HG03139 (cell line): ENCODE data around the gene ZNF555.
"Not testable (repeated sequence)": the region's sequence is repeated elsewhere in the genome, so short reads cannot be mapped to it uniquely, and the experiment has no call there.

Source experiments
- ATAC-seq: cut with Tn5 transposase; IDR thresholded peaks from one replicate; pipeline ENCODE4 v1.9.1; 2021; ENCODE audit not compliant: unreplicated experiment

Gene ZNF555

GRCh38 chr19:2840794-2841791 lies at the start of gene ZNF555:
TSS of gene ZNF555 (plus strand) at chr19:2841475. CDS start at chr19:2841573, 98 bp downstream.
- ATAC-seq: peak; percentile 91

- no peak for ATAC-seq
Measured at GRCh38 chr19:2791876-2792275, 49.4 kb upstream of the ZNF555 start.

- ATAC-seq: not testable (repeated sequence)
Measured at GRCh38 chr19:2792666-2793065, 48.6 kb upstream of the ZNF555 start.

- no peak for ATAC-seq
Measured at GRCh38 chr19:2793126-2793525, 48.1 kb upstream of the ZNF555 start.

GRCh38 chr19:2793577-2793976 lies 47.7 kb upstream of the ZNF555 start:
- no peak for ATAC-seq

DNA sequence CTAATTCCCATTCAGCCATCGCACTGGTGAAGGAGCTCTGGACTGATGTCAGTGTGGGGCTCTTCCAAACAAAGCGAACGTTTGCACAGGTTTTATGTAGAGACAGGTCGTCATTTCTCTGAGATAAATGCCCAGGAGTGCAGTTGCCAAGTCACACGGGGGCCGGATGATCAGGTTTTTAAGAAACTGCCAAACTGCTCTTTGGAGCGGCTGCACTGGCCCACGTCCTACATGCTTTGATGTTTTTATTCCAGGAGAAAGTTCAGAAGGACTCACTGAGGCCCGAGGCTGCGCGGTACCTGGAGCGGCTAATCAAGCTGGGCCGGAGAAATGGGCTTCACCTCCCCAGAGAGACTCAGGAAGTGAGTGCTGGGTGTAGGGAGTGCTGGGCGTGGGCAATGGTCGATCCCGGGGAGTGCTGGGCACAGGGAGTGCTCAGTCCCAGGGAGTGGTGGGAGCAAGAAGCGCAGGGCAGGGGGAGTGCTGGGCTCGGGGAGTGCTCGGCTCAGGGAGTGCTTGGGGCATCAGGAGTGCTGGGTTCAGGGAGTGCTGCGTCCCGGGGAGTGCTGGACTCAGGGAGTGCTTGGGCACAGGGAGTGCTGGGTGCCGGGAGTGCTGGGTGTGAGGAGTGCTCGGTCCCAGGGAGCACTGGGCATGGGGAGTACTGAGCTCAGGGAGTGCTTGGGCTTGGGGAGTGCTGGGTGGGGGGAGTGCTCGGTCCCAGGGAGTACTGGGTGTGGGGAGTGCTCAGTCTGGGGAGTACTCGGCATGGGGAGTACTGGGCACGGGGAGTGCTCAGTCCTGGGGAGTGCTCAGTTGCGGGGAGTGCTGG lies 45.2 kb upstream of the ZNF555 start:
- no peak for ATAC-seq

DNA sequence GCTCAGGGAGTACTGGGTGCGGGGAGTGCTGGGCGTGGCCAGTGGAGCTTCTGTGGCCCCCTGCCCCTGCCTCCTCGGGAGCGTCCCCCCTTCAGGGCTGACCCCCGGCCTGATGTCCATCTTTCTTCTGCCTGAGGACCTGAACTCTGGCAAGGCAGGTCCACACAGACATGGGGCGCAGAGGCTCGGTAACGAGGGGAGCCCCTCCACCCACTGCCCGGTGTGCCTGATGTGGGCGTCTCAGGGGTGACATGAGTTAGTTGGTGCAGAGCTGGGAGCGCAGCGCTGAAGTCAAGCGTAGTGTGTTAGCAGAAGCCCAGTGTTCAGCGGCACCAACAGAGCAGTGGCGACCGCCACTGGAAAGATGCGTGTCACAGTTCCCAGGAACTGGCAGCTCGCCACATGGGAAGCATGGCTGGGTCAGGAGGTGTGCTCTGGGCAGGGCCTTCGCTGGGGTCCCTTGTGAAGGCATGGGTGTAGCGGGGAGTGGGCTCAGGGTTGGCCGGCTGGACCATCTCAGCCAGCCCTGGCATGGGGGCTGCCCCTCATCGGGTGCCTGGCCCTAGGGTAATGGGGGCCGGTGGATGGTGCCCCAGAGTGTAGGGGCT lies 44.5 kb upstream of the ZNF555 start:
- ATAC-seq: no peak

DNA sequence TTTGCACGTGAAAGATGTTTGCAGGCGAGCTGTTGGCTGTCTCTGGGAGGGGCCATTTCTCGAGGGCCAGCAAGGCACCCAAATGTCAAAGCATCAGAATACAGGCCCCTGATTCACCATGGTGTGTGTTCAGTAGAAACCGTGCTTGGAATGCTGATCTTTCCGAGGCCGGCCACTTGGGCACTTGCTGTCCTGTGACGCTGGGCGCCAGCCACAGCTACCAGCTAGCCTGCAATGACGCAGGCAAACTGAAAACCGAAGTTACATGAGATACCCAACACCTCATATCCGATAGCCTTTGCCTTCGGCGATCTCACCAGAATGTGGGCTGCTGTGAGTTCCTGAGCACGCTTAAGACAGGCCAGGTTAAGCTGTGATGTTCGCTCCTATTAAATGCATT lies 44.0 kb upstream of the ZNF555 start:
- ATAC-seq: no peak

DNA sequence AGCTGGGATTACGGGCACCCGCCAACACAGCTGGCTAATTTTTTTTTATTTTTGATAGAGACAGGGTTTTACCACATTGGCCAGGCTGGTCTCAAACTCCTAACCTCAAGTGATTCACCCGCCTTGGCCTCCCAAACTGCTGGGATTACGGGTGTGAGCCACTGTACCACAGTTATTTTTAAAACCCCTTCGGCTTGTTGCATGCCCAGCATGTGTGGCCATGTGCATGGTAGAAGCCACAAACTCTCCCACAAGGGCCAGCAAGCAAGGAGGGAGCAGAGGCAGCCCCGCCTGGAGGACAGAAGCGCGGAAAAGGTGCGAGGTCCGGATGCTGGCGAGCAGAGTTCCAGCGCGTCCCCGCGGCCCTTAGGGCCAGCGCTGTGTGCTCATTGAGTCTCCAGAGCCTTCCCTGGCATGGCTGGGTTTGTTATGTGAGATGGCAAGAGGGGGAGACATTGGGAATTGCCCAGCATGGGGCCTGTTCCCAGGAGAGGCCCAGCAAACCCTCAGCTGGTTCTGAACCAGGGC lies 43.1 kb upstream of the ZNF555 start:
- no peak for ATAC-seq

DNA sequence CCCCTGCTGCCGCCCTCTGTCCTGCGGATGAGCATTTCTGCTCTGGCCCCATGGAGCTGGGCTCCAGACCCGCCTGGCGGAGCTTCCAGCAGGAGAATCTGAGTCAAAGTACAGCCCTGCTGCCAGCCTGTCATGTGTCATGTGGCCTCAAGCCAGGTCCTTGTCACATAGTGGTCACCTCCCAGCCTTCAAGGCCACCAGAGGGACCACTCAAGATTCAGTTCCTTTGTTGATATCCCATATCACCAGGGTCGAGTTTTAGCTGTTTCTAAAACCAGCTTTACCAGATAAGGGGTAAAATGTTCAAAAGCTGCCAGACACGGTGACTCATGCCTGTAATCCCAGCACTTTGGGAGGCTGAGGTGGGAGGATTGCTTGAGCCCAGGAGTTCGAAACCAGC lies 42.5 kb upstream of the ZNF555 start:
- ATAC-seq: no peak

- ATAC-seq: no peak
Measured at GRCh38 chr19:2799273-2800020, 41.8 kb upstream of the ZNF555 start.

GRCh38 chr19:2800506-2800905 lies 40.8 kb upstream of the ZNF555 start:
- no peak for ATAC-seq

DNA sequence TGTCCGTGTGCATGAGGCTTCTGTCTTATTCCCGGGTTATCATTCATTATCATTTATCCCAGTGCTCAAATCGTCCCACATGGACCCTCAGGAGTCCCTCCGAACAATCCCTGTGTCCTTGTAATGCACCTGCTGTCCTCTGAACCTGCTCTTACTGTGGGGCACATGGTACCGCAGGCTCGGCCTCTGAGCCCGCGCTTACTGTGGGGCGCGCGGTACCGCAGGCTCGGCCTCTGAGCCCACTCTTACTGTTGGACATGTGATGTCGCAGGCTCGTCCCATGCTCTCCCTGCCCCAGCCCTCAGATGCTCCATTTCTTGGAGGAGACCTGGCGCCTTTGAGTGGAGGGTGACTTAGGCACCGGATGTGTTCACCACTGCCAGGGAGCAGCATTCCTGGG lies 38.4 kb upstream of the ZNF555 start:
- no peak for ATAC-seq

DNA sequence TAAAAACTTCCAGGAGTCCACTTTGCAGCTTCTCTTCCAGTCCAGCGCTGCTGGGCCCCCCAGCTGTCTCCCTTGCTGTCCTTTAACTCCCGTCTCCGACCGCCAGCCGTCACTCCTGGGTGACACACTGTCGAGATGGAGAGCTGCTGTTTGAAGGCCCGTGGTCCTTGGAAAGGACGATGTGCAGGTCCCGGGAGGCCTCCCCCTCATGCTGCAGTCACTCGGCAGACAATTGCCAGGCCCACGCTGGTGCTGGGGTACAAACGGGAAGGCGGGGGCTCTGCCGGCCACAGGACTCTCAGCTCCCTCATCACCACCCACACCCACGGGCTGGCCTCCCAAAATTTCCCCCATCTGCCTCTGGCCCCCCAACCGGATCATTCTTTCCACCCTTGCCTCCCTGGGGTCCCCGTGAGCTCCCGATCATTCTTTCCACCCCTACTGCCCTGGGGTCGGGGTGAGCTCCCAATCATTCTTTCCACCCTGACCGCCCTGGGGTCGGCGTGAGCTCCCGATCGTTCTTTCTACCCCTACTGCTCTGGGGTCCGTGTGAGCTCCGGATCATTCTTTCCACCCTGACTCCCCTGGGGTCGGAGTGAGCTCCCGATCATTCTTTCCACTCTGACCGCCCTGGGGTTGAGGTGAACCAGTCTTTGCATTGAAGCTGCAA lies 37.7 kb upstream of the ZNF555 start:
- no peak for ATAC-seq

DNA sequence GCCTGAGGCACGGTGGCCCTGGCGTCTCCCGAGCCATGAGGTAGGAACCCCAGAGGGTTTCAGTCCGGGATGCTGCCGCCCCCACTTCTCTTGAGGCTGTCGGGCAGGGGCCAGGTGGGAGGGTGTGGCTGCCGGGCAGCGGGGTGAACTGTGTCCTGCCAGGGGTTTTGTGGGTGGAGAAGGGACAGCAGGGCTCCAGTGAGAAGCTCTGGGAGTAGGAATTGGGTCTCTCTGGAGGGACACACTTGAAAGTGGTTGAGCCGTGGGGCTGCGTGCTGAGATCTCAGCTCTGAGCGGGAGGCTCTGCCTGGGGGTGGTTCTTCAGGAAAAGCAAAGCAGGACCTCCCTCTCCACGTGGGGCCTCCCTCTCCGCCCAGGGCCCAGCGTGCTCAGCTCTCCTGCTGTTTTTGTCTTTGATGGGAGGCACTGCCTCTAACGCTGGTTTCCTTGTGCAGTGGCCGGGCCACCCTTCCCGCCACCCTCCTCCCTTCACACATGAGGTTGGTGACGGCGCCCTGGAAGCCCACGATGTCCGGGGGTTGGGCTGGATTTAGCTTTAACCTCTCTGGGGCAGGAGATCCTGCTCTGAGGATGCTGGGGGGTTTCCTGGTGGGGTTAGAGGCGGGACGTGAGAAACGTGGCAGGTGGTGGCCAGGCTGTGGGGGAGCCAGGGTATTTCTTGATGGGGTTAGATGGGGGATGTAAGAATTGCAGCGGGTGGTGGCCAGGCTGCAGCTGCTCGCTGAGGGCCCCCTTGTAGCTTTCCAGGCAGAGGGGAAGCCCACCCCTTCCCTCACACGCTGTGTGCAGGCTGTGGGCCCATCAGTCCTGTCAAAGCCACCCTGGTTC lies 36.9 kb upstream of the ZNF555 start:
- no peak for ATAC-seq

GRCh38 chr19:2805261-2805900 lies 35.9 kb upstream of the ZNF555 start:
- no peak for ATAC-seq

- ATAC-seq: no peak
Measured at GRCh38 chr19:2805991-2806649, 35.2 kb upstream of the ZNF555 start.
